Measurements from ENCODE around the gene IBA57.

The IBA57 gene

DNA sequence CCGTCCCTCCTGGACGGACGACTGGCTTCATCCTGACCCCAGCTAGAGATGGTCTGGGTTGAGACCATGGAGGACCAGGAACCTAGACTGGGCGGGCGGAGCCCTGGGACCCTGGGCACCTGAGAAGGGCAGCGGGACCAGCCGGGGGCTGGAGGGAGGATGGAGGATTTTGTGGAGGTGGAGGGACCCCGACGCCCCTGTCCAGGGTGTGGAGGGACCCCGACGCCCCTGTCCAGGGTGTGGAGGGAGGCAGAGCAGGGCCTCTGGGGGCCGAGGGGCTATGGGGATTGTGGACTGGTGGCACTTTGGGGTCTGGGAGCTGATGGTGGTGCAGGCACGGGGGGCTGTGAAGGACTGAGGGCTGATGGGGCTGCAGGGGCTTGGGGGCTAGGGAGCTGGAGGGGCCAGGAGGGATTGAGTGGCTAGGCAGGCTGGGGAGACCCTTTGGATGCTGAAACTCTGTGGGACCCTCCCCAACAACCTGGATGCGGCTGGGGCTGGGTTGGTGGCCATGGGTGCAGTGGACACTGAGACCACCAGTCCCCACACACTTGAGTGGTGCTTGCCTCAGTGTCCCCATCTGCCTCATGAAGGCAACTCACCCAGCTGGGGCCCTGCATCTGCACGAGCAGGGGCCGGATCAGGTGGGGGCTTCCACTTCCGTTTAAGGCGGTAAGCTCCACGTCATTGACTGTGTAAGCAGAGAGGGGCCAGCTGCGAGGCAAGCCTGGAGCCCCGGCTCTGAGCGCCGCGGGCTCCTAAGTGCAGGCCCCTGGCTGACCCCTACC lies 8.5 kb upstream of the IBA57 start:
- no peak for DNase-seq (ENCODE audit: low spot score)

DNA sequence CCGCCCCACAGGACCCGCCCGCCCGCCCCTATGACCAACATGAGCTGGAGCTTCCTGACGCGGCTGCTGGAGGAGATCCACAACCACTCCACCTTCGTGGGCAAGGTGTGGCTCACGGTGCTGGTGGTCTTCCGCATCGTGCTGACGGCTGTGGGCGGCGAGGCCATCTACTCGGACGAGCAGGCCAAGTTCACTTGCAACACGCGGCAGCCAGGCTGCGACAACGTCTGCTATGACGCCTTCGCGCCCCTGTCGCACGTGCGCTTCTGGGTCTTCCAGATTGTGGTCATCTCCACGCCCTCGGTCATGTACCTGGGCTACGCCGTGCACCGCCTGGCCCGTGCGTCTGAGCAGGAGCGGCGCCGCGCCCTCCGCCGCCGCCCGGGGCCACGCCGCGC lies 7.9 kb upstream of the IBA57 start:
- no peak for DNase-seq (ENCODE audit: low spot score)

- DNase-seq (ENCODE audit: low spot score): no peak
These were observed 7.2 kb upstream of the IBA57 start for GRCh38 chr1:228158151-228159007.

DNA sequence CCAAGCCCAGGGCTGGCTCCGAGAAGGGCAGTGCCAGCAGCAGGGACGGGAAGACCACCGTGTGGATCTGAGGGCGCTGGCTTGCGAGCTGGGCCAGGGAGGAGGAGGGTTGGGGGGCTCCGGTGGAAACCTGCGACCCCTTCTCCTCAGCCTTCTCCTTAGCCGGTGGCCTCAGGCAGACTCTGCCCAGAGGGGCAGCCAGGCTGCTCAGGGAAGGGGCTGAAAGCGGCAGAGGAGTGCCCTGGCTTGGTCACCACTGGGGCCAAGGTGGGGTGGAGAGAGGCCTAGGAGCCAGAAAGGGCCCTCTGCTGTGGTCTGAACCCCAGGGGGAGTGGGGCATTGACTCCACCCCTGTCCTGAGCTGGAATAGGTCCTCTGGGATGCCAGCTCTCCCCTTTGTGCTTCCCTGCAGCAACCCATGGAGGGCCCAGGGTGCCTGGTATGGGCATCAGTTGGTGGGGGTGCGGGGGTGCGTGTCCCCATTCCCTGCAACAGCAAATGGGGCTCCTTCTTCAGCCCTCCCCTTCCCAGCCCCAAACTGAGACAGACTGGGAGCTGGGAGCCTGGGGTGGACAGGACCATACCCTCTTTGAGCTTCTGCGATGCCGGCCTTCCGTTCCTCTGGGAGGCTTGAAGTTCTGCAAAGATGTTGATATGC lies 6.5 kb upstream of the IBA57 start:
- no peak for DNase-seq (ENCODE audit: low spot score)

DNA sequence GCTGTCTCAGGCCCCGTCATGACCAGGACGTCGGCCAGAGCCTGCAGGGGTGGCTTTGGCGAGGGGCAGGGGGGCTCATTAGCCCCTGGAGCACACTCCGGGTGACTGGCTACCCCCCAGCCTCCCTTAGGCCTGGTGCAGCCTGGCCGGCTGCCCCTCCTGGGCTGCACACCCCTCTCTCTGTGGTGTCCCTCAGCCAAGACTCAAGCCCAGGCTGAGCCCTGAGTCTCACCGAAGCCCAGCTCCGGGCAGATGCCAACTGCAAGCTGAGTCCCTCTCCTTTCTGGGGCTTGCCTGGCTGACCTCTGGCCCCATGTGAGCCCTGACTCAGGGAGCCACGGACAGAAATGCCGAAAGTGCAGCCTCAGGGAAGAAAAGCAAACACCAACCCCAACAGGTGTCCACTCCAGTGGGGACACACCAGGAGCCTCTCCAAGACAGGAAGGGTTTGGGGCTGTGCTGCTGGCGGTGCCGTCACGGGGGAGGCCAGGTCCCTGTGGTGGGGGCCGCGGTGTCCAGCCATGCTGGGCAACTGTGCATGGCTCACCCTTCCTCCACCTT lies 5.3 kb upstream of the IBA57 start:
- DNase-seq (ENCODE audit: low spot score): no peak

DNA sequence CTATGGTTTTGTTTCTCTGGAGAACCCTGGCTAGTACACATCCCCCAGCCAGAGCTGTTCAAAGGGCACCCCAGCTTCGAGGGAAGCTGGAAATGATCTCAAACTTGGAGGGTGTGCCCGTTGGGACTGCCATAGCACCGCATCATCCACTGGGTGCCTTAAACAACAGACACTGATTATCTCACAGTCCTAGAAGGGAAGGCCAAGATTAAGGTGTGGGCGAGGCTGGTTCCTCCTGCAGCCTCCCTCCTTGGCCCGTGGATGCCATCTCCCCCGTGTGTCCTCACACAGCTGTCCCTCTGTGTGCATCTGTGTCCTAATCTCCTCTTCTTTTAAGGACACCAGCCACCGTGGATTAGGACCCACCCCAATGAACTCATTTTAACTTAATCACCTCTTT lies 4.2 kb upstream of the IBA57 start:
- DNase-seq (ENCODE audit: low spot score): no peak

DNA sequence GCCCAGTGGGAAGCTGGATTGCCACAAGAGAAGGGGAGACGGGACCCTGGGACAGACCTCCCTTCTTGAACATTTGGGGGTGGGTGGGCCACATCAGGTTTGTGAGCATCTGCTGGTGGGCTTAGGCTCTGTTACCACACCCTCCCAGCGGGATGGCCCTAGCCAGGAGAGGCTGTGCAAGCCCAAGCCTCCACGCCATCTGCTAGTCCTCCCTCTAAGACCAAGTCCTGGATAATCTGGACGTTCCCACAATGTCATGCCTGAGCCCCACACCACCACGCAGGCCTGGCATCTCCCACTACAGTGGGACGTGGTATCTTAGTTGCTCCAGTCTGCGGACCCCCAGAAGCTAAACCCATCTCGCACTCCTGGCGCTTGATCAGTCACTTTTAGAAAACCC lies 3.7 kb upstream of the IBA57 start:
- no peak for DNase-seq (ENCODE audit: low spot score)

GRCh38 chr1:228162286-228163006 lies 3.2 kb upstream of the IBA57 start:
- no peak for DNase-seq (ENCODE audit: low spot score)

GRCh38 chr1:228163007-228163753 lies 2.4 kb upstream of the IBA57 start:
- DNase-seq (ENCODE audit: low spot score): no peak

GRCh38 chr1:228163776-228164519 lies 1.7 kb upstream of the IBA57 start:
- DNase-seq (ENCODE audit: low spot score): no peak

DNA sequence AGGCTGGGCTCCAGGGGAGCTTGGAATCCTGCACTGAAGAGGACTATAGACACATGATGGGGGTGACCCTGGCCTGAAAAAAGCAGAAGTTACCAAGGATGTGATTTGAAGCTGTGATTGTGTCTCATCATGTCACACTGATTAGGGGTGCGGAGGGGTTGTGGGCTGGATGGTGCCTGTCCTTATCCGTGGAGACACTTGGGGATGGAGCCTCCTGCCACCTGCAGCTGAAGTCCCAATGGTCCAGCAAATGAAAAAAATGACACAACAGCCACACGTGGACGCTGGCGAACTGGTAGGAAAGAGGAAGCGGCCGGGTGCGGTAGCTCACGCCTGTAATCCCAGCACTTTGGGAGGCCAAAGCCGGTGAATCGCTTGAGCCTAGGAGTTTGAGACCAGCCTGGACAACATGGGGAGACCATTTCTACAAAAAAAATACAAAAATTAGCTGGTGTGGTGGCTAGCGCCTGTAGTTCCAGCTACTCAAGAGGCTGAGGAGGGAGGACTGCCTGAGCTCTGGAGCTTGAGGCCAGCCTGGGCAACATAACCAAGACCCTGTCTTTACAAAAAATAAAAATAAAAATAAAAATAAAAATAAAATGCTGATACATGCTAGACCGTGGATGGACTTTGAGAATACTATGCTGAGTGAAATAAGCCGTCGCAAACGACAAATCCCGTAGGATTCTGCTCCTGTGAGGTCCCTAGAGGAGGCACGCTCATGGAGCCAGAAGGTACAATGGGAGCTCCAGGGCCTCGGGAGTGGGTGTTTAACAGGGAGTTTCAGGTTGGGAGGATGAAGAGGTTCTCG lies 838 bp upstream of the IBA57 start:
- DNase-seq (ENCODE audit: low spot score): no peak

- DNase-seq (ENCODE audit: low spot score): peak; percentile 97
These were observed 749 bp downstream of the IBA57 start for GRCh38 chr1:228166170-228166936.

DNA sequence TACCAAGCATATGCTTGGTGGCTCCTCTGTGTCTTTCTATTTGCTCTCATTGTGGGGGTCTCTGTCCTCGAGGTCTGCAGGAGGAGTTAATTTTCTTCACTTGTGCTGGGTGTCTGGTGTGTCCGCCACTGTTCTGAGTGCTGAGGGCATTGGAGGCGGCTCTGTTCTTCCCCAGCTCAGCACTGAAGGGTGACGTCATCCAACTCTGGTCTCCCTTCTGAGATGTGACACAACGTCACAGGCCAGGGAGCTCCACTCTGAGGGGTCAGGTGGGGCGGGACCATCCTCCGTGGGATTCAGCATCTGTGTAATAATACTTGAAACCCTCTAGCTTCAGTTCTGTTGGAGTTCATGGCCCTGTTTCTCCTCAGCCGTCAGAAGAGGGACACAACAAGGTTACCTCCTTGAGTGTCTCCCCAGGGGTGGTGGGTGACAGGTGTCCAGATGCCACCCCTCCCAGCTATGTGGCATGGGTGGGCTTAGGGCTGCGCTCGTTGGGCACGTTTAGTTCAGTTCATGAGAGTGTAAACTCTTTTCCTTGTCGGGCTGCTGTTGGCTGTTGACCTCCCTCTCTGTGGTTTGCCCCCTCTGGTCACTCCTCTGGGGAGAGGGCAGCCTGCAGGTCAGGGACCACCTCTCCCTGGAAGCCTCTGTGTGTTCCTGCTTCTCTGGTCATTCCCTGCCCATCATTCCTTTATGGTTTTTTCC lies 3.1 kb downstream of the IBA57 start:
- no peak for DNase-seq (ENCODE audit: low spot score)

DNA sequence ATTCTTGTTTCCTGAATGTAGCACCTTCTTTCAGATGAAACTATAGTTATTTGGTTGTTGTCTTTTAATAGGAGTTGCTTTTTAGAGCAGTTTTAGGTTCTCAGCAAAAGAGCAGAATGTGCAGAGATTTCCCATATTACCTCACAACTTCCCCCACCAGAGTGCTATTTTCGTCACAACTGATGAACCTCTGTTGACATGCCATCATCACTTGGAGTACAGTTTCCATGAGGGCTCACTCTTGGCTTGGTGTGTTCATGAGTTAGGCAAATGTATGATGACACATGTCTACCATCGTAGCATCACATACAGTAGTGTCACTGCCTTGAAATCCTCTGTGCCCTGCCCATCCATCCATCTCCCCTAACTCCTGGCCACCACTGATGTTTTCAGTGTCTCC lies 3.7 kb downstream of the IBA57 start:
- no peak for DNase-seq (ENCODE audit: low spot score)

DNA sequence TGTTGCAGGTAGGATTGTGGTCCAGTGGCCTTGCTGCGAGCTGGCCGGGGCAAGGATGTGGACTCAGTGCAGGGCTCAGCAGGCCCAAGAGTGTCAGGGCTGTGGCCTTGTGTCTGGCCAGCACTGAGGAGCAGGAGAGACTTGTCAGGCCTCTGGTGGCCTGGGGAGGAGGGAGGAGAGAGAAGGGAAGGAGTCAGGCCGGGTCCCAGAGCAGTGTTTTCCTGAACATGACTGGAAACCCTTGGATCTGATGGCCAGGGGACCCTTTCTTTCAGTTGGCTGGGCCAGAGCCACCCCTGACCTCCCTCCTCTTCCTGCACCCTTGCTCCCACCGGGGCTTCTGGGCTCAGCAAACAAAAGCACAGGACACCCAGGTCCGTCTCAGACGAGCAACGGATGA lies 5.1 kb downstream of the IBA57 start:
- no peak for DNase-seq (ENCODE audit: low spot score)

DNA sequence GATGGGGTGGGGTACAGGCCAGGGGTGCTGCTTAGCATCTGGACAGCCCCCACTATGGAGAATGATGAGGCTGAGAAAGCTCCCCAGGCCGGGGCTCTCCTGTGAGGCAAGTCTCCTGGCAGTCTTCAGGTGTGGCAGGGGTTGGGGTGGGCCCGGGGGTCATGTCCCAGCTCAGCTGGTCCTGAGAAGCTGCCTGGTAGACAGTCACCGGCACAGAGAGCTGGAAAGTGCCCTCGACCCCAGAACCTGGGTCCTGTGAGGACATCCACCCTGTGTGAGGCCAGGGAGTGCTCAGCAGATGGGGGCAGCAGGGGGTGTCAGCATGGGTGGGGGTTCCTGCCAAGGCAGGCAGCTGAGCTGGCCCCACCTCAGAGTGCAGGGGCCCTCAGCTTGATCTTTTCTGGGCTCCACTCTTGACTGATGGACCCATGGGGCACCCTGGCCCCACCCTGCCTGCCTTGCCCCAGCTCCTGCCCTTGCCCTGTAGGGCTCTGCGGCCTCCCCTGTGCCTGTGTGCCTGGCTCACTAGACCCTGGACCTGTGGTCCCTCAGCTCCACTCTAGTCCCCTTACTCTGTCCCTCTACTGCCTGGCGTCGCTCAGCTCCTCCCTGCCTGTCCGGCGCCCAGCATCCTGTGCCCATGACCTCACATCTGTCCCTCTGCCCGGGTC lies 5.8 kb downstream of the IBA57 start:
- DNase-seq (ENCODE audit: low spot score): no peak

Data from hematopoietic multipotent progenitor cell treated with erythropoietin and hydrocortisone succinate and interleukin-3 and kit ligand, for 17 days (in vitro differentiated cells).